DMS153 treated with DMSO at 0.1 percent for 48 hours (cell line): ENCODE measurements around the gene PCDHA4.

Experiments used
- DNase-seq: peaks from one replicate; lab custom pipeline; 2025; ENCODE audit not compliant: unreplicated experiment; lab: John Stamatoyannopoulos, UW

PCDHA4 gene

DNA sequence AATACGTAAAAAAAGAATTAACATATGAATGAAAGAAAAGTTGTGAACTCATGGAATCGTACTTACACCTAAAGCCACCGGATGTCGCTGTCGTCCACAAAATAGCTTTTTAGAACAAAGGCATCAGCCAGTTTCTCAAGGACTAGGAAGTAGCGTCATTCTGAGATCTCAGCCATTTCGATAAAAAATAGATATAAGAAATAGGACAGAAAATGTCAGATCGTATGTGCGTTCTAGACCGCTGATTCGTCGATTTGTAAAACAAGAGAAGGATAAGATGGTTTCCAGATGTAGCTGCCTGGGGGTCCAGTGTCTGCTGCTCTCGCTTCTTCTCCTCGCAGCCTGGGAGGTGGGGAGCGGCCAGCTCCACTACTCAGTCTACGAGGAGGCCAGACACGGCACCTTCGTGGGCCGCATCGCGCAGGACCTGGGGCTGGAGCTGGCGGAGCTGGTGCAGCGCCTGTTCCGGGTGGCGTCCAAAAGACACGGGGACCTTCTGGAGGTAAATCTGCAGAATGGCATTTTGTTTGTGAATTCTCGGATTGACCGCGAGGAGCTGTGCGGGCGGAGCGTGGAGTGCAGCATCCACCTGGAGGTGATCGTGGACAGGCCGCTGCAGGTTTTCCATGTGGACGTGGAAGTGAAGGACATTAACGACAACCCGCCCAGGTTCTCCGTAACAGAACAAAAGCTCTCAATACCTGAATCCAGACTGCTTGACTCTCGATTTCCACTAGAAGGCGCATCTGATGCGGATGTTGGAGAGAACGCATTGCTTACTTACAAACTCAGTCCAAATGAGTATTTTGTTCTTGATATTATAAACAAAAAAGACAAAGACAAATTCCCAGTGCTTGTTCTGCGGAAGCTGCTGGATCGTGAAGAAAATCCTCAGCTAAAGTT, 49.2 kb downstream of the PCDHA4 start, which contains the start of gene PCDHA10:
Gene PCDHA10, plus strand, starts transcription at position 126 of the 903 bp plus-strand sequence. Its CDS starts 152 bp downstream, at position 278.
- no peak for DNase-seq

DNA sequence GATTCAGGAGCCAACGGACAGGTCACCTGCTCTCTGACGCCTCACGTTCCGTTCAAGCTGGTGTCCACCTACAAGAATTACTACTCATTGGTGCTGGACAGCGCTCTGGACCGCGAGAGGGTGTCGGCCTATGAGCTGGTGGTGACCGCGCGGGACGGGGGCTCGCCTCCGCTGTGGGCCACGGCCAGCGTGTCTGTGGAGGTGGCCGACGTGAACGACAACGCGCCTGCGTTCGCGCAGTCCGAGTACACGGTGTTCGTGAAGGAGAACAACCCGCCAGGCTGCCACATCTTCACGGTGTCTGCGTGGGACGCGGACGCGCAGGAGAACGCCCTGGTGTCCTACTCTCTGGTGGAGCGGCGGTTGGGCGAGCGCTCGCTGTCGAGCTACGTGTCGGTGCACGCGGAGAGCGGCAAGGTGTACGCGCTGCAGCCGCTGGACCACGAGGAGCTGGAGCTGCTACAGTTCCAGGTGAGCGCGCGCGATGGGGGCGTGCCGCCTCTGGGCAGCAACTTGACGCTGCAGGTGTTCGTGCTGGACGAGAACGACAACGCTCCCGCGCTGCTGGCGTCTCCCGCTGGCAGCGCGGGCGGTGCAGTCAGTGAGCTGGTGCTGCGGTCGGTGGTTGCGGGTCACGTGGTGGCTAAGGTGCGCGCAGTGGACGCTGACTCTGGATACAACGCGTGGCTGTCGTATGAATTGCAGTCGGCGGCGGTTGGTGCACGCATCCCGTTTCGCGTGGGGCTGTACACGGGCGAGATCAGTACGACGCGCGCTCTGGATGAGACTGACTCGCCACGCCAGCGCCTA, 50.5 kb downstream of the PCDHA4 start:
- no peak for DNase-seq

DNA sequence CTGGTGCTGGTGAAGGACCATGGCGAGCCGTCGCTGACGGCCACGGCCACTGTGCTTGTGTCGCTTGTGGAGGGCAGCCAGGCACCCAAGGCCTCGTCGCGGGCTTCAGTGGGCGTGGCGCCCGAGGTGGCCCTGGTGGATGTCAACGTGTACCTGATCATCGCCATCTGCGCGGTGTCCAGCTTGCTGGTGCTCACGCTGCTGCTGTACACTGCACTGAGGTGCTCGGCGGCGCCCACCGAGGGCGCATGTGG, 51.0 kb downstream of the PCDHA4 start:
- no peak for DNase-seq

DNA sequence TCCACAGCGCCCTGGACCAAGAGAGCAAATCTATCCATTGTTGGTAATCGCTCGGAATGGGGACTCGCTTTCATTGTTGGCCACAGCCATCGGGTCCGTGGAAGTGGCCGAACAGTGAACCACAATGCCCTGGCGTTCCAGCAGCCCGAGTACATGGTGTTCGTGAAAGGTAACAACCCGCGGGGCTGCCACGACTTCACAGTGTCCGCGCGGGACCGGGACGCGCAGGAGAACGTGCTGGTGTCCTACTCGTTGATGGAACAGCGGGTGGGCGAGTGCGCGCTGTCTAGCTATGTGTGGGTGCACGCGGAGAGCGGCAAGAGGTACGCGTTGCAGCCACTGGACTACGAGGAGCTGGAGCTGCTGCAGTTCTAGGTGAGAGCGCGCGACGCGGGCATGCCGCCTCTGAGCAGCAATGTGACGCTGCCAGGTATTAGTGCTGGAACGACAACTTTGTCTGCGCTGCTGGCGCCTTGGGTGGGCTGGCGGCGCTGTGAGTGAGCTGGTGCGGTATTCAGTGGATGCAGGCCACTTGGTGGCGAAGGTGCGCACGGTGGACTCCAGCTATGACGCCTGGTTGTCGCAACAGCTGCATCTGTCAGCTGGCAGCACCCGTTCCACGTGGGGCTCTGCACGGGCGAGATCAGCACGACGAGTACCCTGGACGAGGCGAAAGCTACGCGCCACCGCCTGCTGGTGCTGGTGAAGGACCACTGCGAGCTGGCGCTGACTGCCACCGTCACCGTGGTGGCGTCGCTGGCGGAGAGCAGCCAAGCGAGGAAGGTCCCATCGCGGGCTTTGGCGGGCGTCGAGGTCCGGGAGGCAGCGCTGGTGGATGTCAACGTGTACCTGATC, 55.8 kb downstream of the PCDHA4 start:
- no peak for DNase-seq
